HepG2 (cell line): Measurements from ENCODE around the gene DPH1. TPM values are rescaled to one million over a fixed set of nuclear protein-coding genes. Genes with fewer than 3 reads are reported as not detected.

ENCODE experiments used
- FOXO1 ChIP-seq: sonication (generic); formaldehyde crosslinking; IDR thresholded peaks from 2 replicates; pipeline ENCODE4 v1.4.0; 2020; ENCODE audit warnings: missing genetic modification reagents
- GATAD1 ChIP-seq: IDR thresholded peaks from 2 replicates; pipeline ENCODE4 v1.6.1; 2016; ENCODE audit warnings: missing genetic modification reagents, missing compliant biosample characterization
- GLMP ChIP-seq: sonication (generic); formaldehyde crosslinking; IDR thresholded peaks from 2 replicates; pipeline ENCODE4 v1.9.0; 2021; ENCODE audit warnings: missing genetic modification reagents, mild to moderate bottlenecking, borderline replicate concordance
- HDAC1 ChIP-seq: sonication (generic); formaldehyde crosslinking; IDR thresholded peaks from 2 replicates; pipeline ENCODE4 v1.5.1; 2020; ENCODE audit warnings: mild to moderate bottlenecking, missing genetic modification reagents
- ISX ChIP-seq: sonication (generic); formaldehyde crosslinking; conservative IDR thresholded peaks from 2 replicates; pipeline ENCODE4 v1.5.0; 2020; ENCODE audit warnings: missing genetic modification reagents
- JUN ChIP-seq: sonication (generic); formaldehyde crosslinking; IDR thresholded peaks from 2 replicates; pipeline ENCODE4 v1.4.0; 2020; ENCODE audit warnings: mild to moderate bottlenecking, missing genetic modification reagents
- KDM2A ChIP-seq: sonication (generic); formaldehyde crosslinking; IDR thresholded peaks from 2 replicates; pipeline ENCODE4 v1.4.0; 2020; ENCODE audit warnings: low read depth, missing genetic modification reagents, borderline replicate concordance
- MLLT10 ChIP-seq: sonication (generic); formaldehyde crosslinking; IDR thresholded peaks from 2 replicates; pipeline ENCODE4 v1.4.0; 2020; ENCODE audit warnings: missing genetic modification reagents
- NFE2 ChIP-seq: sonication (generic); formaldehyde crosslinking; IDR thresholded peaks from 2 replicates; pipeline ENCODE4 v1.4.0; 2020; ENCODE audit warnings: missing genetic modification reagents
- REPIN1 ChIP-seq: sonication (generic); formaldehyde crosslinking; IDR thresholded peaks from 2 replicates; pipeline ENCODE4 v1.8.0; 2022; ENCODE audit warnings: missing genetic modification reagents, low read depth, mild to moderate bottlenecking, borderline replicate concordance
- SIX4 ChIP-seq: sonication (generic); formaldehyde crosslinking; IDR thresholded peaks from 2 replicates; pipeline ENCODE4 v1.4.0; 2020; ENCODE audit warnings: missing genetic modification reagents
- SP140L ChIP-seq: sonication (generic); formaldehyde crosslinking; IDR thresholded peaks from 2 replicates; pipeline ENCODE4 v1.4.0; 2020; ENCODE audit warnings: missing genetic modification reagents, borderline replicate concordance
- SYNCRIP ChIP-seq: fragments of 200-400 bp; formaldehyde crosslinking; IDR thresholded peaks from 2 replicates; pipeline ENCODE4 v1.6.1; 2018; ENCODE audit warnings: mild to moderate bottlenecking, low read depth, low read length; ENCODE audit not compliant: insufficient read depth
- ZBTB44 ChIP-seq: sonication (generic); formaldehyde crosslinking; IDR thresholded peaks from 2 replicates; pipeline ENCODE4 v1.4.0; 2020; ENCODE audit warnings: missing genetic modification reagents
- ZFY ChIP-seq: sonication (generic); formaldehyde crosslinking; IDR thresholded peaks from 2 replicates; pipeline ENCODE4 v1.4.0; 2020; ENCODE audit warnings: missing genetic modification reagents
- ZMAT3 ChIP-seq: sonication (generic); formaldehyde crosslinking; conservative IDR thresholded peaks from 2 replicates; pipeline ENCODE4 v1.7.0; 2021; ENCODE audit warnings: missing genetic modification reagents
- ZNF18 ChIP-seq: sonication (generic); formaldehyde crosslinking; IDR thresholded peaks from 2 replicates; pipeline ENCODE4 v1.8.0; 2022; ENCODE audit warnings: mild to moderate bottlenecking, missing genetic modification reagents; ENCODE audit not compliant: insufficient replicate concordance
- ZNF180 ChIP-seq: sonication (generic); formaldehyde crosslinking; IDR thresholded peaks from 2 replicates; pipeline ENCODE4 v1.4.0; 2020; ENCODE audit warnings: low read depth, missing genetic modification reagents, borderline replicate concordance
- ZNF44 ChIP-seq: sonication (generic); formaldehyde crosslinking; IDR thresholded peaks from 2 replicates; pipeline ENCODE4 v1.5.1; 2020; ENCODE audit warnings: mild to moderate bottlenecking, missing genetic modification reagents
- ZNF615 ChIP-seq: sonication (generic); formaldehyde crosslinking; IDR thresholded peaks from 2 replicates; pipeline ENCODE4 v1.5.0; 2020; ENCODE audit warnings: mild to moderate bottlenecking, missing genetic modification reagents, borderline replicate concordance
- ZNF674 ChIP-seq: sonication (generic); formaldehyde crosslinking; IDR thresholded peaks from 2 replicates; pipeline ENCODE4 v1.5.0; 2020; ENCODE audit warnings: low read depth, mild to moderate bottlenecking, missing genetic modification reagents
- ZNF792 ChIP-seq: IDR thresholded peaks from 2 replicates; pipeline ENCODE4 v1.6.1; 2016
- polyA plus RNA-seq, 8 experiments: library from polyadenylated mRNA; depleted of rRNA in 3 of 8; stranded (reverse) in 7 of 8; unstranded in 1 of 8; fragments of >200 nt; fragmentation: Illumina TruSeq in 4 of 8; extraction: Trizol in 4 of 8; gene quantifications; 2 replicates each; pipeline versions ENCODE4 v1.2.1 to v1.2.3, GENCODE V29; 2011 to 2016; ENCODE audit warnings: low read depth in 4 of 8, missing spikeins in 1 of 8, mixed read lengths in 1 of 8; ENCODE audit not compliant: insufficient read depth in 1 of 8
- total RNA-seq, 5 experiments: library from RNA; depleted of rRNA; stranded (reverse); fragments of >200 nt; fragmentation: Illumina TruSeq; extraction: Trizol; gene quantifications; 2 replicates each; pipeline ENCODE4 v1.2.3, GENCODE V29; 2016; ENCODE audit warnings: low read depth in 1 of 5
- TF ChIP-seq, protein P1 (sequence below): sonication (generic); formaldehyde crosslinking; IDR thresholded peaks from 2 replicates; pipeline ENCODE4 v1.5.0; 2020; ENCODE audit warnings: mild to moderate bottlenecking, missing genetic modification reagents
- TF ChIP-seq, protein P2 (sequence below): IDR thresholded peaks from 2 replicates; pipeline ENCODE4 v1.6.1; 2016; ENCODE audit warnings: low read depth, borderline replicate concordance

The DPH1 gene
- total and polyA plus RNA-seq, 2 of the 13 experiments (the other 11 are each of a cell fraction or from before 2014, with no cell fraction given), result 25.3 to 42.8 TPM

DNA sequence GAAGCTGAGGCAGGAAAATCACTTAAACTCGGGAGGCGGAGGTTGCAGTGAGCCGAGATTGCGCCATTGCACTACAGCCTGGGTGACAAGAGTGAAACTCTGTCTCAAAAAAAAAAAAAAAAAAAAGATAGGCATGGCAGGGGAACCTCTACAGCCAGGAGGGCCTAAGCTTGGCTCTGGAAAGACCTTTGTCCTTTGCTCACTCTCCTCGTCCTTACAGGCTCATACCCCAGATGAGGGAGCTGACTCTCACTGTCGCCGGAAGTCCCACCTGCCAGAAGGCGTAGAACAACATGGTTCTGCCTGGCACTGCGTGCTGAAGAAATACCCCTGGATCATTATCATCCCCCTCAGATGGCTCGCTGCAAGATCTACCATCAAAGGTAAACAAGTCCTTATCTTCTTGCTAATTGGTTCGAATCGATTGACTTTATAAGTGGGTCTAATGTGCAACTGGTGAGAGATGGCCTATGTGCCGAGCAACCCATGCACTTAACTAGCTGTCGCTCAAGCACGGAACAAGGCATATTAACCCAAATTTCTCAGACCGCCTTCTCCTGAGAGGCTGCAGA, 34.5 kb upstream of the DPH1 start (continued):
- no peak for TF ChIP-seq GLMP
- no peak for TF ChIP-seq NFE2 (CRISPR knock-in tag)
- no peak for TF ChIP-seq ZNF674
- TF ChIP-seq ZNF44, result no peak
- no peak for TF ChIP-seq JUN (CRISPR knock-in tag)
- TF ChIP-seq ZMAT3 (CRISPR knock-in tag), result peak; percentile 80; the same call in 1 of the 2 replicates
- TF ChIP-seq FOXO1 (CRISPR knock-in tag), result 0 out of 2 replicates have a peak, but pooled peaks have one; percentile 6
- no peak for TF ChIP-seq ZNF18 (CRISPR knock-in tag)
- no peak for TF ChIP-seq SP140L
- TF ChIP-seq ZNF792 (CRISPR knock-in tag), result no peak
- no peak for TF ChIP-seq ISX
- TF ChIP-seq HDAC1 (CRISPR knock-in tag), result 0 out of 2 replicates have a peak, but pooled peaks have one; percentile 33
- TF ChIP-seq SYNCRIP, result no peak
- TF ChIP-seq GATAD1, result no peak
- TF ChIP-seq ZFY (CRISPR knock-in tag), result peak; percentile 38; the same call in 1 of the 2 replicates
- no peak for TF ChIP-seq ZNF180 (CRISPR knock-in tag)
- TF ChIP-seq KDM2A, result no peak
- no peak for TF ChIP-seq ZBTB44 (CRISPR knock-in tag)
- no peak for TF ChIP-seq MLLT10 (CRISPR knock-in tag)
- no peak for TF ChIP-seq SIX4 (CRISPR knock-in tag)
- TF ChIP-seq, protein P1, sequence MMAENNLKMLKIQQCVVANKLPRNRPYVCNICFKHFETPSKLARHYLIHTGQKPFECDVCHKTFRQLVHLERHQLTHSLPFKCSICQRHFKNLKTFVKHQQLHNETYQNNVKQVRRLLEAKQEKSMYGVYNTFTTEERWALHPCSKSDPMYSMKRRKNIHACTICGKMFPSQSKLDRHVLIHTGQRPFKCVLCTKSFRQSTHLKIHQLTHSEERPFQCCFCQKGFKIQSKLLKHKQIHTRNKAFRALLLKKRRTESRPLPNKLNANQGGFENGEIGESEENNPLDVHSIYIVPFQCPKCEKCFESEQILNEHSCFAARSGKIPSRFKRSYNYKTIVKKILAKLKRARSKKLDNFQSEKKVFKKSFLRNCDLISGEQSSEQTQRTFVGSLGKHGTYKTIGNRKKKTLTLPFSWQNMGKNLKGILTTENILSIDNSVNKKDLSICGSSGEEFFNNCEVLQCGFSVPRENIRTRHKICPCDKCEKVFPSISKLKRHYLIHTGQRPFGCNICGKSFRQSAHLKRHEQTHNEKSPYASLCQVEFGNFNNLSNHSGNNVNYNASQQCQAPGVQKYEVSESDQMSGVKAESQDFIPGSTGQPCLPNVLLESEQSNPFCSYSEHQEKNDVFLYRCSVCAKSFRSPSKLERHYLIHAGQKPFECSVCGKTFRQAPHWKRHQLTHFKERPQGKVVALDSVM, result no peak
- TF ChIP-seq, protein P2, sequence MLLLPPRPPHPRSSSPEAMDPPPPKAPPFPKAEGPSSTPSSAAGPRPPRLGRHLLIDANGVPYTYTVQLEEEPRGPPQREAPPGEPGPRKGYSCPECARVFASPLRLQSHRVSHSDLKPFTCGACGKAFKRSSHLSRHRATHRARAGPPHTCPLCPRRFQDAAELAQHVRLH (CRISPR knock-in tag), result no peak
- TF ChIP-seq REPIN1 (CRISPR knock-in tag), result peak; percentile 39; the same call in 1 of the 2 replicates
- TF ChIP-seq ZNF615 (CRISPR knock-in tag), result no peak
